Measurements from ENCODE around the gene ZNF316. TPM values are rescaled to one million over a fixed set of nuclear protein-coding genes. Genes with fewer than 3 reads are reported as not detected.
A peak's percentile ranks its signal among the peaks of the same experiment; 100 is the strongest.

The ZNF316 gene
- total RNA-seq, 4 donors from 2014 or later: 11.9 to 27.8 (median 20.4) TPM

GRCh38 chr7:6608081-6608480 is 29.0 kb upstream of the ZNF316 start:
- DNase-seq: no peak
- Histone ChIP-seq H3K27me3 (no peaks in the 10 kb centered on the region), H3K4me3 (no peak overlapping the region), H3K36me3 (peaks cover 4 to 61% (median 18%) of the 10 kb centered on the region in 3 donors), H3K27ac (no peak overlapping the region), H3K4me1 (no peaks in the 10 kb centered on the region), H3K9me3 (no peaks in the 10 kb centered on the region)
- TF ChIP-seq CTCF (IDR thresholded peaks at IDR 0.05) (no peak), POLR2A (IDR thresholded peaks at IDR 0.05) (no peak)
- WGBS, 2 donors: 84 to 96% methylated on average over 9 to 16 of the region's 27 CpGs
- intact Hi-C loops (cut with DNase I): no loop called here

GRCh38 chr7:6608794-6609193 is 28.3 kb upstream of the ZNF316 start:
- TF ChIP-seq CTCF (IDR thresholded peaks at IDR 0.05): no peak
- TF ChIP-seq POLR2A (IDR thresholded peaks at IDR 0.05): no peak
- 91 to 92% methylated on average over 11 to 12 of the region's 12 CpGs for WGBS, 2 donors

GRCh38 chr7:6612819-6613218 is 24.3 kb upstream of the ZNF316 start:
- Histone ChIP-seq H3K36me3 (peaks cover 1 to 14% (median 5%) of the 10 kb centered on the region in 3 donors), H3K27me3 (peaks cover 0 to 29% (median 0%) of the 10 kb centered on the region in 4 donors), H3K27ac (no peak overlapping the region), H3K4me1 (peaks cover 0 to 22% (median 8%) of the 10 kb centered on the region in 3 donors), H3K4me3 (no peak overlapping the region), H3K9me3 (no peaks in the 10 kb centered on the region)
- intact Hi-C loops (cut with DNase I): no loop called here
- no peak for TF ChIP-seq POLR2A (IDR thresholded peaks at IDR 0.05)
- TF ChIP-seq CTCF (IDR thresholded peaks at IDR 0.05): no peak
- WGBS, 2 donors: 60 to 65% methylated on average over 7 of the region's 7 CpGs
- no peak for DNase-seq

More at GRCh38 chr7:6608794-6609193, 28.3 kb upstream of the ZNF316 start:
- Histone ChIP-seq H3K27ac (no peak overlapping the region), H3K36me3 (peaks cover 4 to 54% (median 18%) of the 10 kb centered on the region in 3 donors), H3K4me3 (no peak overlapping the region), H3K27me3 (peaks cover 0 to 5% (median 0%) of the 10 kb centered on the region in 4 donors), H3K4me1 (no peaks in the 10 kb centered on the region), H3K9me3 (no peaks in the 10 kb centered on the region)
- no peak for DNase-seq
- intact Hi-C loops (cut with DNase I): no loop called here

- Histone ChIP-seq H3K27me3 (peaks cover 0 to 29% (median 0%) of the 10 kb centered on the region in 4 donors), H3K36me3 (peaks cover 0 to 5% (median 0%) of the 10 kb centered on the region in 3 donors), H3K4me3 (no peak overlapping the region), H3K27ac (no peak overlapping the region), H3K4me1 (peaks cover 0 to 22% (median 8%) of the 10 kb centered on the region in 3 donors), H3K9me3 (no peaks in the 10 kb centered on the region)
- 28 to 36% methylated on average over 2 of the region's 2 CpGs for WGBS, 2 donors
- no peak for DNase-seq
- TF ChIP-seq POLR2A (IDR thresholded peaks at IDR 0.05) (no peak), CTCF (IDR thresholded peaks at IDR 0.05) (no peak)
- intact Hi-C loops (cut with DNase I): no loop called here
These were observed 23.4 kb upstream of the ZNF316 start for GRCh38 chr7:6613706-6614105.

GRCh38 chr7:6614953-6615722 is 22.0 kb upstream of the ZNF316 start, which contains the start of gene ZNF853:
Gene ZNF853 (plus strand): TSS chr7:6615610. CDS start chr7:6616175, 565 bp downstream.
- DNase-seq: no peak
- TF ChIP-seq POLR2A (IDR thresholded peaks at IDR 0.05): no peak
- TF ChIP-seq CTCF (IDR thresholded peaks at IDR 0.05): no peak
- Histone ChIP-seq H3K27me3 (peaks cover 0 to 29% (median 0%) of the 10 kb centered on the region in 4 donors), H3K4me1 (peaks cover 0 to 22% (median 8%) of the 10 kb centered on the region in 3 donors), H3K4me3 (peak within 1 kb of the TSS; percentile 43 to 83 (median 62)), H3K27ac (peak within 1 kb of the TSS in 2 of 4 donors; percentile 42 to 55), H3K36me3 (no peaks in the 10 kb centered on the region), H3K9me3 (no peaks in the 10 kb centered on the region)
- 26 to 28% methylated on average over 4 to 8 of the region's 91 CpGs for WGBS, 2 donors
- intact Hi-C loops (cut with DNase I): no loop called here
